Measurements from ENCODE around the gene RBM28.

Gene RBM28

GRCh38 chr7:128279124-128279713, 64.5 kb downstream of the RBM28 start:
- no peak for DNase-seq

- DNase-seq, result no peak
Observed at GRCh38 chr7:128278366-128278765, 65.3 kb downstream of the RBM28 start.

GRCh38 chr7:128275681-128276080, 68.0 kb downstream of the RBM28 start:
- DNase-seq, result no peak

- no peak for DNase-seq
Observed at GRCh38 chr7:128274884-128275603, 68.7 kb downstream of the RBM28 start.

DNA sequence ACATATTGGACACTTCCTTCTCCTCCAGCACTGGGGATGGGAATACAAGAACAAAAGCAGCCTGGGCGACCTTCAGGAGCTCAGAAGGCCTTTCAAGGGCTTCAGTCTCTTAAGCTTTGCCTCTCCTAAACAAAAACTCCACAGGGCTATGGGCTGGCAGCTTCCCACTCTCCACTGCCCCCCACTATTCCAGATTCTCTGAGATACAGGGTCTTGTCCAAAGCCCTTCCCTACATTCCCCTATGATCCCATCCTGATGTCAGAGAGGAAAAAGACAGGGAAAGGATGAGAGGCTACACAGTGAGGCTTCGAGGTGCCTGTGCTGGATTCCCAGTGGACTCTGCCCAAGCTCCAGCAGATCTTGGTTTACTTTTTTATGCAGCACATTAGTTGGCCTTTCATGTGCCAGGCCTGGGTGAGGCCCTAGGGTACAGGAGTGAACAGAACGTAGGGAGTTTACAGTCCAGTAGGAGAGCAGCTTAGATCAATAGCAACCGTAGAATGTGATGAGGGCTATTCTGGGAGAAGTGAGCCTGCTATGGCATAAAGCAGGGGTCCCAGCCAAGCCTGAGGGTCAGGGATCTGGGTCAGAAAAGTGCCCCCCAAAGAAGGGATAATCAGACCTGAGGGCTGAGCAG, 69.3 kb downstream of the RBM28 start:
- DNase-seq, result no peak

- no peak for DNase-seq
Observed at GRCh38 chr7:128271942-128272481, 71.7 kb downstream of the RBM28 start.

DNA sequence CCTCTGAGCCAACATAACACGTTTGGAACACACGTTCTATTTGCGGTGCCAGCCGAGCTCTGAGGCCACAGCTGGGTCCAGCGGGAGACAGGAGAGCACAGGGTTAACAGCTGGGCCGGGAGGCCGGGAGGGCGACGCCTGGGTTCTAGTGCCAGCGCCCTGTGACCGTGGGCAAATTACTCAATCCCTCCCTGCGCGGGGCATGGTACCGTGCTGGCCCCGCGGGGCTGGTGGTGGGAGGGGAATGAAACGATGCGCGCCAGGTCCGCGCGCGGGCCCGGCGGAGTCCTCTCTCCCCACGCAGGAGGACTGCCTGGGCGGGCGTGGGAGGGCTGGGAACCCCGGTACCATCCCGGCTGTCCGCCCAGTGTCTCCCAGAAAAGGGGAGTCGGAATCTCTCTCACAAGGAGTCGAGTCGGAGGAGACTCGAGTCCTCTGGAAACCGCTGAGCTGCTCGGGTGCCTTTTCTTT, 72.2 kb downstream of the RBM28 start:
- no peak for DNase-seq

DNA sequence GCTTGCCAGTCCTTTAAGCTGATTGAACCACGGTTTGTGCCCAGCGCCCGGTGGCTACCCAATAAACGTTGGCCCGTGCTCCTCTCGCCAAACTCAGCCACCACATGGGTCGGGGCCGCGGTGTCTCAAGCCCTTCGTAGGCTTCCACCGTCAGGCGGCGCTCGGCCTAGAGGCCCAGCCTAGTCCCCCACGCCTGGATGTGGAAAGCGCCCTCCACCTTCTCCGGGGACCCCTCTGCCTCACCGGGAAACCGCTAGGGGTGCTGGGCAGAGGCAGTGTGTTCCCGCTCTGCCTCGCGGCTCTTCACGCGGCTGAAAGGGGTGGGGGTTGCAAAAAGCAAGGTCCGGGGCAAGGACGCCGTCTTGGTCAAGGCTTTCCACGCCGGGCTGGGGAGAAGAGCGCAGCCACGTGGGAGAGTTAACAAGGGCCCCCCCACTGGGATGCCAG, 72.9 kb downstream of the RBM28 start:
- no peak for DNase-seq

DNA sequence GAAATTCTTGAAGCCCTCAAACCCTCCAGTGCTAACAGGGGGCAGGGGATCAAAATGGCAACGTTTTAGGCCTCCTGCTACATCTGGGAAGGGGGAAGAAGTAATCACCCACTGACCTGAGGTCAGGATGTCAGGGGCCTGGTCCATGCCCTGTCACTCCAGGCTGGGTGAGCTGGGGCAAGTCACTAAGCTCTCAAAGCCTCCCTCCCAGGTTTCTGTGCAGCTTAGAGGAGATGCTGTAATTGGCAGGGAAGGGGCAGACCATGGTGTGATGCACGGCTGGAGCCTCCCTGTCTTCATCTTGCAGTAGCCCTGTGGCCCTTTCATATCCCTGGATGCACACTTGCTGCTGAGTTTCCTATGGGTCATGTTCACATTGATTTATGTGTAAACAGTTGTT, 75.5 kb downstream of the RBM28 start:
- no peak for DNase-seq

GRCh38 chr7:128267595-128267924, 76.1 kb downstream of the RBM28 start:
- no peak for DNase-seq

GRCh38 chr7:128266883-128267594, 76.7 kb downstream of the RBM28 start:
- no peak for DNase-seq

- no peak for DNase-seq
Observed at GRCh38 chr7:128266529-128266882, 77.2 kb downstream of the RBM28 start.

DNA sequence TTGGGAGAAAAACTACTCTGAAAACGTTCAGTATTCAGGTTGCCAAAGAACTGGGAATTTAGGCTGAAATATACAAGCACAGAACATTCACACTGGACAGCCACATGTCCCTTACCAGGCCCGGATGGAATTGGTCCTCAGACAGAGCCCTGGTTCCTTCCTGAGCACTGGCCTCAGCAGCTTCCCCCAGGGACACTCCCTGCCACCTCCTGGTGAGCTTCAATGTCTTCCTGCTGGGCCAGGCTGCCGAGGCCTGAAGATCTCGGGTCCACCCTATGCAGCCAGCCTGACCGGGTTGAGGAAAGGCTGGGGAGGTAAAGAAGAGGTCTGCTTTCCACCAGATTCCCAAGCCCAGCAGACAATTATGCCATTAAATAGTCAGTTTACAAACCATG, 77.8 kb downstream of the RBM28 start:
- no peak for DNase-seq

DNA sequence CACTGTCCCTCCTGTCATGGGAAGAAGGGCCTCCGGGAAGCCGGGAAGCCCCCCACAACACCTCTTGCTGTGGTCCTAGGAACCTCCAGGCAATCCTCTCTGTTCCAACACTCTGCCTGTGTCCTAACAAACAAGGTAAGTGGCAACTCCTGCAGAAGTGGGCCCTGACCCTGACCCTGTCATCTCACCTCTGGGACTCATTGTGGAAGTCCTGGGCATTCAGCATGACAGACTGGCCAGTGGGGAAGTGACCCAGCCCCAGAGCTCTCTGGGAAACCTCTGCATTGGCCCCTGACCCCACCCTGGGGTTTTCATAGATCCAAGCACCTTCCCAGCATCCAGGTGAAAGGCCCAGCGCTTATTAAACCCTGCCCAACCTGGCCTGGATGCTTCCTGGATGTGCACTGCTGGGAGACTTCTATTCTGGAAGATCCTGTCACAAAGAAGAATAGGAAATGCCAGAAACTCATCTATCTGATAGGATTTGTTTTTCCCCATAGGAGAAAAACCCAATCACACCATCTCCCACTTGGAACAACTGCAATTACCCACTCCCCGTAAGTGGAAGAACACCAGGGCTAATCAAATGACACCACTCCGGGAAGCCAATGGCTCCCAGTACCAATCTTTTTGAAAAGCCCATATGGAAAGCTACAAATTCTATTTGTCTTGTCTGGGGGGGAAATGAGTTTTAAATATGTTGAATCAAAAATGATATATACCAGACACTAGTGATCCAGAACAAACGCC, 78.4 kb downstream of the RBM28 start:
- DNase-seq, result no peak

- no peak for DNase-seq
Observed at GRCh38 chr7:128264477-128264876, 79.2 kb downstream of the RBM28 start.

- no peak for DNase-seq
Observed at GRCh38 chr7:128263420-128263819, 80.3 kb downstream of the RBM28 start.

DNA sequence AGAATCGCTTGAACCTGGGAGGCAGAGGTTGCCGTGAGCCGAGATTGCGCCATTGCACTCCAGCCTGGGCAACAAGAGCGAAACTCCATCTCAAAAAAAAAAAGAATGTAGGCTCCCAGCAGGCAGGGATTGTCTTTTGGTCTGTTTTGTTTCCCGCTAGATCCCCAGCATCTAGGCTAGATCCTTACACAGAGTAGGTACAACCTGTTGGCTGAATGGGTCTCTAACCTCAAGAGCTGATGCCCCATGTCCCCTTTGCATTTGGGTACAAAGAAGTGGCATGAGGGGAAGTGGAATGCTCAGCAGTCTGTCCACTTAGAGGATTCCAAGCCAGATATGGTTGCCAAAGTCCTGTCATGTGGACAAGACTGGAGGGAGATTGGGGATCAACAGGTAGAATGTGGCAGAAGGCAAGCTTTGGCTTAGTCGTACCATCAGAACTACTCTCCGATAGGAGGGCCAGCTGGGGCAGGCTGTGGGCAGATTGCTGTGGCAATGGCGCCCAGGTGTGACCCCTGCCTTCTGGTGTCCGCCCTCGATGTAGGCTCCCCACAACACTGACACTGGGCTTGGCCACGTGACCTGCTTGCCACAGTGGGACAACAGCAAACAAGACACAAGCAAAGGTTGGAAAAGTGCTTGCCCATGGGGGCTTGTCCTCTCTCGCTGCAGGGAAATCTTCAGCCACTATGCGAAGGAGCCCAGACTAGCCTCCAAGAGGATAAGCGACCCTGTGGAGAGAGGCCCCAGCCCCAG, 81.3 kb downstream of the RBM28 start:
- DNase-seq, result no peak

GRCh38 chr7:128260069-128260795, 83.5 kb downstream of the RBM28 start:
- DNase-seq, result no peak

DNA sequence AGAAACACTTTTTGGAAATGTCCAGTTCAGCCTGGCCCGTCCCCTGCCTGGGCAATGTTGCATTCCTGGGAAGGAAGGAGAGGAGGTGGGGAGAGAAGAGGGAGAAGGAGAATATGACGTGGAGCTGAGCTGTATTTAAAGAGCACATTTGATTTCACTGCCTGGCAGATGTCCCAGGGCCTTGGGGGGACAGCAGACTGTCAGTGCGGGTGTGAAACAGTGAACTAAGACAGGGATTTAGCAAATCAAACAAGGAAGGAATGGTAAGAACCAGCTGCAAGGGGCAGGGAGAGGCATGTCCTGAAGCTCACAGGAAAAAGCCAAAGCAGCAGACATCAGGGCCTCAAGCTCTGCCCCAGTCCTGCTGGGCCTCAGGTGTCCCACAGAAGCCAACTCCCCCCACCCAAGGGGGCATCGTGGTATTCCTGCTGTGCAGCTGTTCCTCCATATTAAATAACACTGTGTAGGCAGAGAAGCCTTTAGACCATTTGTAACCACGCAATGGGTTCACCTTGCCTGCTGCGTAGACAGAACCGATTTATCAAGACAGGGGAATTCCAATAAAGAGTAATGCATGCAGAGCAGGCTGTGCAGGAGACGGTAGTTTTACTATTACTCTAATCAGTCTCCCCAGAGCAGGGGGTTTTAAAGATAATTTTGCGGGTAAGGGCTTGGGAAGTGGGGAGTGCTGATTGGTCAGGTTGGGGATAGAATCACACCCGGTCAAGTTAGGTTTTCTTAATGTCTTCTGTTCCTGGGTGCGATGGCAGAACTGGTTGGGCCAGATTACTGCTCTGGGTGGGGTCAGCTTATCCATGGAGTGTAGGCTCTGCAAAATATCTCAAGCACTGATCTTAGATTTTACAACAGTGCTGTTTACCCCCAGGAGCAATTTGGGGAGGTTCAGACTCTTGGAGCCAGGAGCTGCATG, 84.3 kb downstream of the RBM28 start:
- DNase-seq, result no peak

DNA sequence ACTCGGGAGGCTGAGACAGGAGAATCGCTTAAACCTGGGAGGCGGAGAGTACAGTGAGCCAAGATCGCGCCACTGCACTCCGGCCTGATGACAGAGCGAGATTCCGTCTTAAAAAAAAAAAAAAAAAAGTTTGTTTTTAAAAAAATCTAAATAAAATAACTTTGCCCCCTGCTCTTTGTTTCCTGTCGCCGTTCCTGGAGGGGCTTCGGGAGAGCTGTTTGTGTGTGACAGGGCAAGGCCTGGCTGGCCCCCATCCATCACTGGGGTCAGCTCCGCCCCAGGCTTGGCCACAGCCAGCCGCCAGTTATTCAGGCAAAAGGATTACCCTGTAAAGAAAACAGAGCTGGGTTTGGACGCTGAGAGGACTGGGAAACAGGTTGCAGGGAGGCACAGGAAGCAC, 86.2 kb downstream of the RBM28 start:
- no peak for DNase-seq
